Measurements from ENCODE around the gene FAP. TPM values are rescaled to one million over a fixed set of nuclear protein-coding genes. Genes with fewer than 3 reads are reported as not detected.

The FAP gene
- total and polyA plus RNA-seq, 9 of the 15 experiments (the other 6 are each of a cell fraction or from before 2014, with no cell fraction given): not detected

- TF ChIP-seq RAD21 (CRISPR knock-in tag; conservative IDR thresholded peaks at IDR 0.05 in 1 of 2, IDR thresholded peaks at IDR 0.05 in 1 of 2): peak; percentile 7 to 42; a peak in 2 of 4 replicates
Measured at GRCh38 chr2:162153608-162154224, 89.5 kb downstream of the FAP start (continued).

GRCh38 chr2:162152147-162152546 lies 91.1 kb downstream of the FAP start, which contains the start of gene GCG:
GCG (minus strand) TSS chr2:162152247; CDS start chr2:162149178, 3,069 bp downstream.
- CTCF ChIA-PET (ENCODE audit: low intra/inter-chr PET ratio): no interaction called here
- TF ChIP-seq SIX5 (IDR thresholded peaks at IDR 0.05; ENCODE audit: borderline replicate concordance in 1 of 2, insufficient read depth in 1 of 2, low read depth in 1 of 2, low read length in 2 of 2): no peak
- no peak for TF ChIP-seq PTBP1 (IDR thresholded peaks at IDR 0.05; ENCODE audit: low read depth, low read length)
- no peak for TF ChIP-seq ATF1 (CRISPR knock-in tag; IDR thresholded peaks at IDR 0.05)
- TF ChIP-seq ATF1 (tag; IDR thresholded peaks at IDR 0.05): no peak
- POLR2A ChIA-PET: no interaction called here
- Histone ChIP-seq H3K9me3 (replicated peaks; ENCODE audit: control insufficient read depth, insufficient read depth, low read depth, low read length) (no peaks in the 10 kb centered on the region), H3K27me3 (ENCODE audit: control insufficient read depth in 2 of 2, insufficient read depth in 2 of 2, low read length in 2 of 2) (no peaks in the 10 kb centered on the region), H3K4me2 (ENCODE audit: insufficient read depth, low read length) (no peak within 1 kb of the TSS), H3K79me2 (ENCODE audit: control insufficient read depth, insufficient read depth, low read length) (no peaks in the 10 kb centered on the region), H3K27ac (ENCODE audit: extremely low read depth, low read depth, low read length) (no peak within 1 kb of the TSS), H3K4me3 (no peak within 1 kb of the TSS), H2AFZ (ENCODE audit: low read depth, low read length) (no peak within 1 kb of the TSS), H4K20me1 (replicated peaks; ENCODE audit: control insufficient read depth, insufficient read depth, low read length) (no peaks in the 10 kb centered on the region), H3K4me1 (replicated peaks in 1 of 2; ENCODE audit: control insufficient read depth in 2 of 2, insufficient read depth in 2 of 2, low read length in 2 of 2) (no peaks in the 10 kb centered on the region), H3K9ac (ENCODE audit: insufficient read depth in 1 of 2, low read depth in 2 of 2, low read length in 2 of 2) (no peak within 1 kb of the TSS), H3K36me3 (ENCODE audit: control insufficient read depth, insufficient read depth, low read length) (no peaks in the 10 kb centered on the region), H3K9me1 (ENCODE audit: control insufficient read depth, insufficient read depth, low read length) (no peaks in the 10 kb centered on the region)
- WGBS (ENCODE audit: insufficient coverage, low coverage, missing lambda C conversion rate): 0% methylated on average over 3 of the region's 3 CpGs
- intact Hi-C loops (cut with micrococcal nuclease): loop anchor here (2.0 kb wide), 1 partner anchor 147 kb away; no protein-coding TSS in a partner anchor
- DNase-seq (ENCODE audit: extremely low read depth in 1 of 4, low spot score in 3 of 4) (no peak), ATAC-seq (no peak), FAIRE-seq (no peak)
- in situ Hi-C loops (cut with MboI): no loop called here
- no TSS peak for BruUV-seq (replicated peaks)

All from K562 (cell line).